GM12875 (cell line): ENCODE data around the gene CSGALNACT2.

ENCODE experiments used
- H3K4me3 ChIP-seq: one replicate; pipeline ENCODE4 v1.5.1; 2011; ENCODE audit warnings: low read depth, low read length, control low read depth
- CTCF ChIP-seq: IDR thresholded peaks from 2 replicates; pipeline ENCODE4 v1.5.1; 2011; ENCODE audit warnings: low read depth, mild to moderate bottlenecking, control low read depth, inconsistent platforms, low read length, moderate library complexity, borderline replicate concordance; ENCODE audit not compliant: insufficient read depth

Gene CSGALNACT2

GRCh38 chr10:43225004-43225786, 87.0 kb downstream of the CSGALNACT2 start:
- no peak for TF ChIP-seq CTCF
- H3K4me3 ChIP-seq: no peak overlapping the region

- no peak for TF ChIP-seq CTCF
- H3K4me3 ChIP-seq: no peak overlapping the region
Observed at GRCh38 chr10:43225787-43226153, 87.5 kb downstream of the CSGALNACT2 start.

- no peak for TF ChIP-seq CTCF
- H3K4me3 ChIP-seq: no peak overlapping the region
Observed at GRCh38 chr10:43226441-43226840, 88.2 kb downstream of the CSGALNACT2 start.

GRCh38 chr10:43226851-43227845, 88.9 kb downstream of the CSGALNACT2 start:
- TF ChIP-seq CTCF: no peak
- H3K4me3 ChIP-seq: no peak overlapping the region

GRCh38 chr10:43227911-43228782, 89.9 kb downstream of the CSGALNACT2 start:
- TF ChIP-seq CTCF: no peak
- H3K4me3 ChIP-seq: no peak overlapping the region

- H3K4me3 ChIP-seq: no peak overlapping the region
- no peak for TF ChIP-seq CTCF
Observed at GRCh38 chr10:43228783-43229207, 90.5 kb downstream of the CSGALNACT2 start.
